NCI-H748 (cell line): ENCODE data around the gene ITIH4.

Experiments
- DNase-seq: peaks from one replicate; lab custom pipeline; 2025; ENCODE audit not compliant: unreplicated experiment; lab: John Stamatoyannopoulos, UW

The ITIH4 gene

DNA sequence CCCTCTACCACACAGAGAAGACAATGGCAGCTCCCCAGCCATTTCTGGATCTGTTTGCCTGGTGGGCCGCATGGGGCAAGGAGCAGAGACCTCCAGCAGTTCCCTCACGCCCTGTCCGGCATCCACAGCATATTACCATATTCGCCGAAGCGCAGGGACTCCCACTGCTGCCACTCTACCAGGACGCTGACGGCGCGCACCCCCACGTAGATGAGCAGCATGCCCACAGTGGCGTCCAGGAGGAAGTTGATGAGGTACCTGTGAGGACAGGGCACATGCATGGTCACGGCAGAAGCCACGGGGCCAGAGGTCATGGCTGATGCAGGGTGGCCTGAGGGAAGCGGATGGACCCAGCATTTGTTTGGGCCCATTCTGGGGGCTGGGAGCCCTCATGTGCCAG, 19.2 kb upstream of the ITIH4 start:
- no peak for DNase-seq

DNA sequence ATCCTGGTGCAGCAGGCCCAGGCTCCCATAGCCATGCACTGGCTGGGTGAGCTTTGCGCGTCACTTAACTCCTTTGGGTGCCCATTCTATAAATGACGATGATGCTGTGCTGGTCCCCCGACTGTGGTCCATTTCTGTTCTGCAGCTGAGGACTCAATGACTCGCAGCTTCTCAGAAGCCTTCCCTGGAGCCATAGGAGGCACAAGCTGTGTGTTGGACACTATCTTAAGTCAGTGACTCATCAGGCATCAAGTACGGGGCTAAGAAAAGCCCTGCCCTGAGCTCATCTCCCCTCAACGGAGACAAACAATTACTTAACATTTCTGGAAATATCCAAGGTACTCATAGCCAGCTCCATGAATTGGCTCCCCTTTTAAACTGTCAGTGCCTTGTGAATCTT, 18.1 kb upstream of the ITIH4 start:
- no peak for DNase-seq

DNA sequence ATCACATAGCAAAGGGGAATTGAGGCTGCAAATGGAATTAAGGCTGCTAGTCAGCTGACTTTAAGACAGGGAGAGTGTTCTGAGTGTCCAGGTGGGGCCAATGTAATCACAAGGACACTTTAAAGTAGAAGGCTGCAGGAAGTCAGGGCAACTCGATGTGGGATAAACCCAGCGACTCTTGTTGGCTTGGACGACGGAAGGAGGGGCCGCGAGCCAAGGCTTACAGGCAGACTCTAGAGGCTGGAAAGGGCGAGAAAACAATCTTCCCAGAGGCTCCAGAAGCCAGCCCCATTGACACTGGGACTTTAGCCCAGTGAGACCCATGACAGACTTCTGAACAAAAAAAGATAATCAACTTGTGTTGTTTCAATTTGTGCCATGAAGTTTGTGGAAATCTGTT, 17.3 kb upstream of the ITIH4 start:
- DNase-seq = no peak

DNA sequence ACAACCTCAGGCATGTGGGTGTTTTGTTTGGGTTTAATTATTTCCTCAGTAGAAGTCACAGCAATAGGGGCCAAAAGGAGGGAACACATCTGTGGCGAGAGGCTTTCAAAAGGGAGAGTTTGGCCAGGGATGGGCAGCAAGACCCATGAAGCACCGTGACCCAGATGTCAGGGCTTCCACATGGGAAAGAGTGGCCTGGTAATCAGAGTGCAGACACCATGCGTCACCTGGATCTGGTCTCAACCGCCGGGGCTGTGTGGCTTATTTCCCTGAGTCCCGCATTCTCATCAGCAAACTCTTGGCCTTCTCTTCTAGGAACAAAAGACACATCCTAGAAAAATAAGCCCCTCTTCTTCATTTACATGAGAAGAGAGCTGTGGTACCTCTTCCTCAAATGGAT, 16.8 kb upstream of the ITIH4 start:
- no peak for DNase-seq

DNA sequence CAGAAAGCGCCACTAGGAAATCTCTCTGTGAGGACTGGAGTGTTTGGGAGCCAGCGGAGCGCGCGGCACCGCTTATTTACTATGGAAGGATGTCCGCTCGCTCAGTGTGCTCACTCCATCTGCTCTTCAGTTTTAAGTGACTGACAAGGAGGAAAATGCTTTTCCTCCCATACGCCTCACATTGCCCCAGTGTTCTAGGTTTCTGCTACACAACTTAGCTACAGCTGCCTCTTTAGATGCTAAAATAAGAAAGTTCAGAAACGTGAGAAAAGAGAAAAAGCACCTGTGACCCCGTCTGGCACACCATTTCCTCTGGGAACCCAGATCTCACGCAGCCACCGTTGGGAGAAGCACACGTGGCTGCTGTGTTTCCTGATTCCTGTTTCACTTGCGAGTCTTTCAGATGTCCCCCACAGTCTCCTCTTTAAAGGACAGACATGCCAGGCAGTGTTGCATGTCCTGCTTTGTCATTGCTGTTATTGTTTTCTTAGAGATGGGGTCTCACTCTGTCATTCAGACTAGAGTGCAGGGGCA, 16.0 kb upstream of the ITIH4 start:
- DNase-seq = peak; percentile 15

DNA sequence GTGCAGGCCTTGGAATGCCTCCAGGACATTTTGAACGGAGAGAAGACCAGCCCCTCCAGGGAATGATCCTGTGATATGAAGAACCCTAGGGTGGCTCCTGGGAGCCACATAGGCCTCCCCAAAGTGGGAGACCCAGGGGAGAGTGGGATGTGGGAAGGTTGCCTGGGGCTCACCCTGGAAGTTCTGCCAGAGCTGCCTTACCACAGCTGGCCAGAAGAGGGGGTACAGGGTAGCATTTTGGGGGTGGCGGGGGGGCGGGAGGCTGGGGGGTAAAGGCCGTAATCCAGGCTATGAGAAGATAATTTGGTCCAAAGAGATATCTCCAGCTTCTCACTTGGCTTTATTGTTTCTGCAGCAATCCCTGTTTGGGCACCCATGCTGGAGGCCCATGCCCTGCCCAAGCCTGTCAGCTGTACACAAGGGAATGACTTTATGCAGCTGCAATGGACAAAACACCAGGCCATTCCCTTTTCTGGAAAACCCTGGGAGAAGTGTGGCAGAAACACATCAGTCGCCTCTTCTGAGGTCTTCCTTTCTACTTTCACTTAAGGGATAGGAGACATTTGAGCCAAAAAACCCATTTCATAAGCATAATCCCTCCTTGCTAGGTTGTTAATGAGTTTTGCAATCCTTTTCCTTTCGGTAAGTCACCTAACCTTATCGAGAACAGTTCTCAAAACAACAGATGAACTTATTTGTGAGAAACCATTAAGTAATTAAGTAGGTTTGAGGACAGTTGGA, 15.4 kb upstream of the ITIH4 start:
- no peak for DNase-seq

DNA sequence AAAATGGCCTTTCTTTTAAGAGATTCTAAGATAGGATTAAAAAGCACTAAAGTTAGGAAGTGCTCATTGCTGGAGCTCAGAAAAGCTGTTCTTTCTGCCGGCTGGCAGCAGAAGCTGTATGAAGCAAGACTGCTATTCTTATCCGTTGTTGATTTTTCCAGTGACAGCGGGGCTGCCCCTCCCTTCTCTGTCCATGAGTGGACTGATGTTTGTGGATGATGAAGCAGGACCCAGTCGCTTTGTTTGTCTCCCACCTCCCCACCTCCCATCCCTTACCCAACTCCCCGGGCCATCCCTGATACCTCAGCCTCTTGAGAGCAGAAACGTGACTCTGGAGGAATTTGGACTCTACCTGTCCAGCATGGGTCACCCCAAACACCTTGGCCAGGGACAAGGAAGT, 14.7 kb upstream of the ITIH4 start:
- DNase-seq = no peak

DNA sequence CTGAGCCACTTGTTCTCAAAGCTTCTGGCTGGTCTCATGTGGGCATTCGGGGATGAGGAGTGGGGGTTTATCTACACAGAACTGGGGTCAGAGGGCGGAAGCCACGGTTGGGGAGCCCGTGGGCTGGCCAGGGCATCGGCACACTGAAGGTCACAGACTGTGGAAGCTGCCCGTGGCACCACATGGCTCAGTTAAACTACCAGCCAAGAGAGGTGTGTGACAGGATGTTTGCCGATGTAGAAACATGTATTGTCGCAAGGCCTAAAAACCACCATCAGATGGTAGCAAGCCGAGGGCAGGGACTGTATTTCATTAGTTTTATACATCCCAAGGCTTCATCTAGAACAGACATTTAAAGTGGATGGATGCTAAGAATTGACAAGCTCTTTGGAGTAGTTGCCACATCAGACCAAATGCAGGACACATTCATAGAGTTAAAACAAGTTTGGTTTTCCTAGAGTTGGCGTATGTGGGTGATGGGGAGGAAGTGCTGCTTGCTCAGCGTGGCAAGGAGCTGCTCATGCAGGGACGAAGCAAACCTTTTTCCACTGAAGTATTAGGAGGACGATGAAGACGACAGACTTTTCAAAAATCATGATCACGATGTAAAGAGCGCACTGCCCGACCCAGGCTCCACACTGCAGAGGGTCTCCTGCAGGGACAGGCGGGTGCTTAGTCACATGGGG, 14.0 kb upstream of the ITIH4 start:
- no peak for DNase-seq

DNA sequence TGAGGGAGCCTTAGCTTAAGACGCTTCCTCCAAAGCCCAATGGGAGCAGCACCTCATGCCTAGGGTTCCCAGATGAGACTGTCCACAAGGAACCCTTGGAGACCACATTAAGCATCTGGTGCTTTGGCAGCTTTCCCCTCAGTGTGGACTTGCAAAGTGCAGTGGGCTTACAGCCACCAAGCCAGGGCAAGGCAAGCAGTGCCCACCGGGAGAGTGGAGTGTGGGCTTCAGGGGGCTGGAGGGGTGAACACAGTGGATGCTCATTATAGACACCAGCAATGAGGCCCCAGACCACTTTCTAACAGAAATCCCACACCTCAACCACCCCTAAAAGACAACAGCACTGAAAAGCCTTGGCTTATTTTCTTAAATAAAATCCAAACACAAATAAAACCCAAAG, 13.4 kb upstream of the ITIH4 start:
- DNase-seq = no peak

DNA sequence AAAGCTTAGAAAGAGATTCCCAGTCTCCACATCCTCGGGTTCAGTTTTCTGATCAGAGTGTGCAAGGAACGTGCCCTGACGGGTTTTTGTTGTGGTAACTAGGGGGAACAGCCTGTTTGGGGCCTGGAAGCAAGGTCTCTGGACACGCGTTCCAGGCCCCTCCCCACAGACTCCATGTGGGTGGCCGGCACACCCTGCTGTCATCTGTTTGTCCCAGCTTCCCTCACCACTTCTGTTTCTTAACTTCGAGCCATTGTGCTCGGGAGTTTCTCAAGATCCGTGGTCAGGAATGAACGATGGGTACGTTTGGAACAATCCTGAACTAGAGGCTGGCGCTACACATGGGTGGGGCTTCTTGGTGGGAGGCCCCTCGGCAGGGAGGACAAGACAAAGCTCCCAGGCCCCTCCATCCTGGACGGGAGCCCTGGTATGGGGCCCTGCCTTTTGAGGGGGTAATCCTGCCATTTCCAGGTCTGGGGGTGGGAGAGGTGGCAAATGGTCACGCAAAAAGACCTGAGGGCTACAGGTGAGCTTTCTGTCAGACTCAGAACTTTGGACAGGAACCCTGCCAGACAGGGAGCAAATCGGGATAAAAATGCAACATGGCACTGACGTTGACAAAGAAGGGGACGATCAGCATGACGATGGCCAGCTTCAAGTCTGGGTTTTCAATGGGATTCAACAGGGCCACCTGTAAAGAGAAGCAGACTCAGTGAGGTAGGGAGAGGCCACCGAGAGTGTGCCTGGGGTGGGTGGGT, 12.8 kb upstream of the ITIH4 start:
- DNase-seq = no peak

DNA sequence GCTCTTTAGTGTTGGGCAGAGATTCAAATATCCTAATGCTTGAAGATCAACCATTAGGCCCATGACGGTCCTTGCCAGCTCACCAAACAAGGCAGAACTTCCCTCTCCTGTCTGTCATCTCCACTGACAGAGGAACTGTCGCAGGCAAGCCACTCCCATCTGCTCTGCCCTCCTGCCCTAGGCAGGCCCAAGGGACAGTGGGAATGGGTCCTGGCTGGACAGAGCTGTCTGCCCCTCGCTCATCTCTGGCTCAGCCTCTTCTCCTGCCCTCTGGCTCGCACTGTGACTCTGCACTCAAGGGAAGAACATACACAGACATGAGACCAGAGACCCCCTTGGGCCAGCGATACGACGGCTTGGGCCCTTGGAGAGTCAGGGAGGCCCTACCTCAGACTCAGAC, 12.0 kb upstream of the ITIH4 start:
- DNase-seq = no peak

DNA sequence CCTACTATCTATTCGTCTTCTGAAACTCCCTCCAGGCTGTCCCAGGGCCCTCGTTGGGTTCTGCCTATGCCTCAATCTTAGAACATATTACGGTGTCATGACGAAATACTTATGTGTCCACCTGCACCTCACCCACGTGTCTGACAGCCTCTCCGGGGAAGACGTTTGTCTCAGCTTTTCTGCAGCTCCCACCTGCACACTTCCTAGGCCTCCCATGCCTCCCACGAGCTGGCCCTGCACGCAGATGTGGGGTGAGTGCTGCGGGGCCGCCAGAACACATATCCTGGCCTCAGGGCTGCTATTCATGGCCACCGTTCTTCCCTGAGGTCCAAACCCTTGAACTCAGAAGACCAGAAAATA, 11.5 kb upstream of the ITIH4 start:
- DNase-seq = no peak

DNA sequence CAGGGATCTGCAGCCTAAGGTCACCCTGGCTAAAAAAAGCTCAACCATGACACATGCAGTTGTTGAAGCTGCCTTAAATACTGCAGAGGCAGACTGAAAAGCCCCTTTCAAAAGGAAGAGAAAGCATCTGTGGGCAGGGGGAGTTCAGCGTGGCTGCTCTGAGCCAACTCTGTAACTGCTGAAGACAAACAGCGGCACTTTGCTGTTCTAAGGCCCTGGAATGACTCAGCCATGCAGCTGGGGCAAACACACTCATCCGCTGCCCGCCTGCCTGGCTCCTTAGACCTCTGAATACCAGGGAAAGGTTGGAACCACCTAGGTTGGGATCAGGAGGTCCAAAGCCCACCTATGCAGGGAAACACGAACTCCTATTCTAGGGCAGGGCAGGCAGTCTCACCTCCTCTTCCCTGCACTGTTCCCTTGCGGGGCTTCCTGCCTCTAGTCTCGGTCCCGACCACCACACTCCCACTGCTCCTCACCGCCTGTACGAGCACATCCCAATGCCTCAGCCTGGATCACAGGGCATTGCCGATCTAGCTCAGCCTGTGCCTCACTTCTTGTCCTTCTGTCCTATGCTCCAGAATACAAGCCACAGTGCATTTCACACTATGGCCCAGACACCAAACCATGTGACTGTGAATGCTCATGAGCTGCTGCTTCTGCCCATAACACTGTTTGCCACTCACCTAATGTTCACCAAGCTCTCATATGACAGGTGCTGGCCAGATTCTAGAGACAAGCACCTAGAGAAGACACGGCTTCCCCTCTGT, 10.9 kb upstream of the ITIH4 start:
- DNase-seq = no peak

DNA sequence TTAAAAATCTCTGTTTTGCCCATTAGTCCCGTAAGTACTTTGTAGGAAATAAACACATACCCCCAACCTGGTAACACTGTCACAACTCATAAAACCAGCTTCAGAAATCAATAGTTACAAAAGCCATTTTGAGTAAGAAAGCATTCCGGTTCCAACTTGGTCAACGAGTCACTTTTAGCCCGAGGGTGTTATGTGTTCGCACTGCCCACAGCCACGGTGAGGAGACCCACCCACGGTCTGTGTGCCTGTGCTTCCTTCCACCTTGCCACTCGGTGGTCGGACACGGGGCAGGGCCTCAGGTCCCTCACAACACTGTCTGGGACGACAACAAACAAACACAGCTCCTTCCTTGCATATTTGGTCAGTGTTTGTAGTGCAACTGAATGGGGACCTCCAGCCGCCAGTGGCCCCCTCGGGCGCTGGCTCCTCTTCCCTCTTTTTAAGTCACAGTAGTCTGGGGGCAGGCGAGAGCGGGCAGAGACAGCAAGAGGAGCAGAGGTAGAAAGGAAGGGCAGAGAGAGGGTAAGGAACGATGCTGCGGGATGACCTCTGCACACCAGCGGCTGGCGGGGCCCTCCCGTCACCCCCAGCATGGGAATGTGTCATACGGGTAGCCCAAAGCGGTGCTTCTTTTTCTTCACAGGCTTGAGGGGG, 9.5 kb upstream of the ITIH4 start:
- DNase-seq = no peak

DNA sequence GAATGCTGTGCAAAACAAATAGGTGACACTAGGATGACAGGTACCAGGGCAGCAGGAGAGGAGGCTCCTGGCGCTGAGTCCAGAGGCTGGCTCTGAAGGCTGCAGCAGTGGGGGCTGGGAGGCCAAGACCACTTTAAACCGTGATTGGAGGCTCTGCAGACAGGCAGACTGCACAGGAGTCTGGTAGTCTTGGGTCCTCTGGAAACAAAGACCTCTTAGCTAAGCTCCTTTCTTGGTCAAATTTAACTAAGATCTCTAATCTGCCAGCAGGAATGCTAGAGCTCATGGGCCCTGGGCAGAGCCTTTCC, 8.8 kb upstream of the ITIH4 start:
- DNase-seq = no peak

DNA sequence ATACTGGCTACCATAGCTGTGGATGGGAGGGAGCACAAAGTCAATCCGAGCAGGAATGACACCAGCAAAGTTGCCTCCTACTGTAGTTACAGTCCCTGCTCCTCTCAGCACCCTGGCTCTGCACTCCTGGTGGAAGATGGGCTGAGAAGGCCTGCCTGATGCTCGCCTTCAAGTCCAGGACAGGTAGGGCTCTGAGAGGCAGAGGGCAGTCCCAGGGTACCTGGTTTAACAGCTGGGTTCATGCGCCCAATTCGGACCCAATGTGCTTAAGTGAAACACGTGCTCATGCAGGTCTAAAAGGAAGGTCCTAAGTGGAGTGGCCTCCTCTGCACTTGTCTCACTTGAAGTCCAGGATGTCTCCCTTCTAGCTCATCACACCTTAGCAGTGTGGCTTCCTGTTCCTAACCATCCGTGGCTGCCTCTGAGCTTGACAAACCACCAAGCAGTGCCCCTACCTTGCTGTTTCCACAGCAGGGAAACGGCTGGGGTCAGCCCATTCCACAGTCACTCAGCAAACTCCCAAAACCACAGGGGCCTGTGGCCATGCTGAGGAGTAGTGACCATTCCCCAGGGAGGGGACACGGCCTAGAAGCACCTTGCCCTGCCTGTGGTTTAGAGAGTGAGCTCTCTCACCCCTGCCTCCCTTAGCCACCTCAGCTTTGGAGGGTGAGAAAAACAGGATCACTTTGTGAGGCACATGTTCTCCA, 8.2 kb upstream of the ITIH4 start:
- no peak for DNase-seq

DNA sequence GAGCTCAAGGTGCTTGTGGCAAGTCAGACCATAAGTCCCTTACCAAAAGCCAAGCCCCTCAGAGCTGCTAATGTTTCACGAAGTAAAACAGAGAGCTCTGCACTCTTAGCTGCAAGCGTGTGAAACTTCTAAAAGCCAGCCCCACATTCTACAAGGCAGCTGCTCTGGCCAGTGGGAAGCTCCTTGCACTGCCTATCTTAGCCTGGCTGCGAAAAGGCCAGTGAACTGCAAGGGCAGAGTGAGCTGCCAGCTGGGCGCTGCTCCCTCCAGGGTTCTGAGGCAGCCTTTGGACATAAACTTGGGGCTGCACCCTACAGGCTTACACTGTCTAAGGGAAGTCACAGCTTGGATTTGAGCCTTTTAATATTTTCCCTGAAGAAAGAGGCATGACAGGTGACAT, 6.5 kb upstream of the ITIH4 start:
- DNase-seq = no peak

DNA sequence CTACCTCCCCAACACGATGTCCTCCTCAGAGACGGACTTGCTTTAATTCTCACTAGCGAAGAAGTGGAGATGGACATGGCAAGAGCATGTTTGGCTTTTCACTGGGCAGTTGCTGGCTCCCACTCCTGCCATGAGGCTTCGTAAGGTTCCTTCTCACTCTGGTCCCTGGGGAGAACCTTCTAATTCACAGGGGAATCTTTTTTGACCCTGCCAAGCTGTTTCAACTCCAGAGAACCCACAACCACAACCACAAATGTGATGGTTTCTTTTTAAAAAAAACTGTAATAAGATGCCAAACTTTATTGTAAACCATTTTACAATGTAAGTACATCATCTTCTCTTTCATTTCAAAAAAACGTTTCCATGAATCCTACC, 6.0 kb upstream of the ITIH4 start:
- no peak for DNase-seq

DNA sequence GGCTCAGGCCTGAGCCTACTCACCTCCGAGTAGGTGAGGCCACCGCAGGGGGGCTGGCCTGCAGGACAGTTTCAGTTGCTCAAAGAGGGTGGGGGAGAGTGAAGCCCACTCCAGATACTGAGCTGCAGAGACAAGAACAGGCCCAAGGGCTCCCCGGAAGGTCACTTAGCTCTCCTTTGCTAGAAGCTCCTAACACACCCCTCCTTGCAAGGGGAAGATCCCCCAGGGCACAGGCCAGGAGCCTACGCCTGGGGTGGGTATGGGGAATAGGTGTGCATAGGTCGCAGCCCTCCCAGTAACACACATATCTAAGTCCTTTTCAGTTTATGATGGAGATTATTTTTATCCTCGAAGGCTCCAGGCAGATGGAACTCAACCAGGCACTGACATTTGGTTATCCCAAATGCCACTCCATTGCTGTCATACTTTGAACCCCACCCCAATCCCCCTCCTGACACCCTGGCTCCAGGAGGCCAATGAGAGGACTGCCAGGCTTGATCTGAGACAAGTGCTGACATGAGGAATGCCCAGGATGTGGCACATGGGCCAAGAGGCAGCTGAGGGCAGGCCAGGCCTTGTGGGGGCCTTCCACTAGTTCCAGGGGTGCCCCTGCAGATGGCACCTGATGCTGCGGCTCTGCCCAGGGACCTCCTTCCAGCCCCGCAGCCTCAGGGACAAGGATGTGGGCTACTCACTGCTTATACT, 5.4 kb upstream of the ITIH4 start:
- no peak for DNase-seq
